Midbrain (tissue), 1 donor: ENCODE measurements around the gene CDH12.
"Not testable (repeated sequence)": the region's sequence is repeated elsewhere in the genome, so short reads cannot be mapped to it uniquely, and the experiment has no call there.

Experiments used
- DNase-seq: peaks from one replicate; lab custom pipeline; 2025; lab: John Stamatoyannopoulos, UW

The CDH12 gene

DNA sequence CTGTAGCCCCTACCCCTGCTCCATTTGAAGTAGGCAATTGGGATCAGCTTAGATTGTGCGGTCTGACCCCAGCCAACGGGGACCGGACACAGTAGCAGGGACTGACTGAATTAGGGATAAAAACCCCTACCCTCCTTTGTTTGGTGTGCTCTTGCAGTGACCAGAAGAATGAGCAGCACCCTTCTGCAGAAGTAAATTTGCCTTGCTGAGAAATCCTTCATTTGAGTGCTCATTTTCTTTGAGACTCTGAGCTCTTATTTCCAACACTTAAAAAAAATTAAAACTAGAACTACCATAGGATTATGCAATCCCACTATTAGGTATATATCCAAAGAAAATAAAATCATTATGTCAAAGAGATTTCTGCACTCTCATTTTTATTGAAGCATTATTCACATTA is 560.0 kb downstream of the CDH12 start:
- no peak for DNase-seq

DNA sequence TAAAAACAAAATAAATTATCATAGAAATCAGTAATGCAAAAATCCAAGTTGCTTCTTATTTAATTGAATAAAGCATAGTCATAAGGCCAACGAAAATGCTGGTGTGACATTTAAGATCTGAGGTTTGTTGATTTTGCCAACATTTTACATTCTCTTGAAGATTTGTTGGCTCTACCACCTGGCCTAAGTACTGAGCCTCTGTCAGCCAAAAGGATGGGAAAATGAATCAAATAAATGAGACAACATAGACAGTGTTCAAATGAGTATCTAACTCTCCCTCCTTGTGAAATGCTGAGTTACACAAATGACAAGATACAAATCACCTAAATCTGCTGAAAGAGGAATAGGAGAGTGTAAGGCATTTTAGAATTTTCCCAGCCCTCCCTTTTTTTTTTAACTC is 575.0 kb downstream of the CDH12 start:
- DNase-seq: no peak

DNA sequence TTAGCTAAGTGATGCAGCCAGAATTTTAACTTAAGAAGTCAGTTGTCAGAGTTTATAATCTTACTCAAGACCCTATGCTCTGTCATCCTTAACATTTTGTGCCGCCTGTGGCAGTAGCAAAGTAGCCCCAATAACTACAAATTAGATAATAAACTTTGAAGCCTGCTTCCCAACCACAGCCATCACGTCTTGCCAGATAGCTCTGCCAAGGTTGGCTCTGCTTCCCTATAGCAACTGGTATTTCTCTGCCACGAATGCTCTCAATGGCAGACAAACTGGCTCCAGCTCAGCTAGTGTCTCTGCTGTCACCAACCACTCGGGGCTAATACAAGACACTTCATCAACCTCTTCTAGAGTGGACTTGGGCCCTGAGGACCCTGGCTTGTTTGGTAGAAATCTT is 576.1 kb downstream of the CDH12 start:
- DNase-seq: no peak

DNA sequence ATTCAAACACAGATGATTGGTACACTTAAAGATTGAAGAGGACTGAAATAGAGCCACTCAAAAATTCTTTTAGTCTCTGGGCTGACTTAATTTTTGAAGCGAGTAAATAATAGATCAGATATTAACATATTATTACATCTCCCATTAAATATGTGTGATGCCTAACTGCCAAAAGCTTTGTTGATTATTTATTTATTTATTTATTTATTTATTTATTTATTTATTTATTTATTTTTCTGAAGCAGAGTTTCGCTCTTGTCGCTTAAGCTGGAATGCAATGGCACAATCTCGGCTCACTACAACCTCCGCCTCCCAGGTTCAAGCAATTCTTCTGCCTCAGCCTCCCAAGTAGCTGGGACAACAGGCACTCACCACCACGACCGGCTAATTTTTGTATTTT is 587.3 kb downstream of the CDH12 start:
- DNase-seq: not testable (repeated sequence)

DNA sequence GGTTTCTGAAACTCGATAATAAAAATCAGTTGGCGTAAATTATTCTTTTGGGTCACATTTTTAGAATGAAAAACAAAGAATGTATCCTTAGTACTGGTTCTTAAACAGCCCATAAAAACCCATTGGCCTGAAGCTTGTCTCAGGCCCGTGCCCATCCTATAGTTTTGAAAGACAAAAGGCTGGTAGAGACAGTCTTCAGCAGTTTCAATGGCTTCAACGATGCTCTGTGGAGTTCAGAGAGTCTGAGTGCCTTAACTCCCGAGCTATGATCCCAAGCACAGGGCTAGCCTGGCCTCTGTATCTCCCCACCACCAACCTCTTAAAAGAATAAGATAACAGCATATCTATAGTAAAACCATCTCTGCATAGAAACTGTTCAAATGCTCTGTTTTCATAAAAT is 595.0 kb downstream of the CDH12 start:
- DNase-seq: no peak

DNA sequence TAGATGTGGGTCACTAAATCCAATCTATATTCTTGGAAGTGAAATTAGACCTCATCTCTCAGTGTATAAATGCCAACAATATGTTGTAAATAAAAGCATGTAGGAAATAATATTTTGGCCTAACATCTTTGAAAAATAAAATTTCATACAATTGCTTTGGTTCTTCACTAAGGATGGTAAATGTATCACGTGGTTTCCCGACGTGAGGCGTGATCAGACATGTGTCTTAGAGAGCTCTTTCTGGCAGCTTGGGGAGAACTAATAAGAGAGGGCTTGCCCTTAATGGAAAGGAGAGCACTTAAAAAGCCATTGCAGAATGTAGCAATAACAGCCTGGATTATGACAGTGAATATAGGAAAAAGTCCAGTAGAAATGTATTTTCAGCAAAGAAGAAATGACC is 602.6 kb downstream of the CDH12 start:
- DNase-seq: no peak

DNA sequence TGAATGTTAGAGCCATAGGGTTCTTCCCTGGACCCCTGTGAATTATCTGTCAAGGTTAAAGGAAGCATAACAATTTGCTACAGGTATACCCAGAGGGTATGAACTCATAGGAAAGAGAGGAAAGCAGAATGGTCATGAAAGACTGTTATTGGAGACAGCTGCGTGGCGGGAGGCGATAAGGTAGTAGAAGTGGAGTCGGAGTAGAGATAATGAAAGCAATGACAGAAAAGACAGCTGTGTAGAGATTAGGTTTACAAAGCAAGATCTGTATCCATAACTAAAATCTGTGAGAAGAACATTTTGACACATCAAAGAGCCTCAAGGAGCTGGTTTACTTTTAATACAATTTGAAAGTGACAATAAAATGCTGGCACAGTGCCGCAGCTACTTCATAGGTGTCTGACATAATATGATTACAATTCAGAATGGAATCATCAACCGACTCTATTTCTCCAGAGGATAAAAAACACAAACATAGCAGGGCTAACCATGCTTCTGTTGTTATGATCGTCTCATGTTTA is 603.9 kb downstream of the CDH12 start:
- DNase-seq: no peak

DNA sequence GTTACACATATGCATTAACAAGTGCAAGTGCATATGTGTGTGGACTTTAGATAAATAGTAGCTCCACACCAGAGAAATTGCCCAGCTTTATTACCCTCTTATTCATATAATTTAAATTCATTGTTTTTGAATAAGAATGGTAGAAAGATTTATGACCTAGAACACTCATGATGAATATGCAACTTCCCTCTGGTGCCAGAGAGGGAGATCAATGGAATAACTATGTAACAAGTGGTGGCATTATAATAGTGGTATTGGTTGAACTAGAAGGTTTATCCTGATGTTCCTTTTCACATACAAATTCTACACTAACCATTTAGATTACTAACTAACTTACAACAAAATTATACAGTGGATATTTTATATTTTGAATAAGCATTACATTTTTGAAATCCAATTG is 607.4 kb downstream of the CDH12 start:
- no peak for DNase-seq

DNA sequence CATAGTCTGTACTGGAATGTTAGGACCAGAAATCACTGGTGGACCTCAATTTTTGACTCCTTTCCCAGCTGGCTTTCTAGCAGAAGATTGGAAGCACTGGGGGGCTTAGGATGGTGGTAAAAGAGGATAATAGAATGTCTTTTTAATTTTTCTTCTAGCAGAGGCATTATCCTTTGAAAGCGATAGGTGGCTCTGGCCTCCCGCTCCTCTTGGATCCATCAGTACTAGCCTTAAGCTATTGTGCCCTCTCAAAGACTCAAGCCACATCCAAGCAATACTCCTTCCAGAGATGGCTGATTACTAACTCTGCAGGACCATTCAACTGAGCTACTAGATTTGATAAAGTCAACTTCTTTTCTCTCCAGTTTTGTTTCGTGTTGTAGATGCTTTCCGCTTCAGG is 610.6 kb downstream of the CDH12 start:
- DNase-seq: no peak

DNA sequence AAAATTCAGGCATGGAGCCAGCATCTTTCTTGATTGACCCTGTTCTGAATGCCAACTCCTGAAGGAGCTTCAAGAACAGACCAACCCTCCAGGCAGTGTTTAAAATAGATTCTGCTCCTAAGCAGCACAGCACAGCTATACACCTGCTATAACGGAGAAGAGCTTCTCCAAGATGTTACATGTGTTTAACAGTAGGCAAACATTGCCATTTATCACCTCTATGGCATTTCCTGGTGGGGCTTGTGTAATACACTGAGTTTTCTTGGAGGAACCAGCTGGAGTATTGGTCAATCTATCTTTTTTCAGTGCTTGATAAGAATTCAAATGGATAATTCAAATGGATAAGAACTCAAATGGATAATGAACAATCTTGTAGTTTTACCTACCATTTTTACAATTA is 615.1 kb downstream of the CDH12 start:
- no peak for DNase-seq

DNA sequence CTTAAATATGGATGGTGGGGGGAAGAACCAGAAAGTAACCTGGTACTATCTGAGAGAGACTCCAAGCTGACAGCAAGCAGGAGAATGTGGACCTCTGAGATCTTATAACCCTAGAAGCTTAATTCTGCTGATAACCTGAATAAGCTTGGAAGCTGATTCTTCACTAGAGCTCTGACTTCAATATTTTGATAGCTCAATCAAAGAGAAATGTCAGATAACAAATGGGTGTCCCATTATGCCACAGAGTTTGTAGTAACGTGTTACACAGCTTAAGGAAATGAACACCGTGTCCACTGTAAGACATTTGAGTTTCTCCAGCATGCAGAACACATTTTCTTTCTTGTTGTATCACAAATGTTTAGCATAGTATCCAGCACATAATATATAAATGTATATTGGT is 626.7 kb downstream of the CDH12 start:
- DNase-seq: no peak

DNA sequence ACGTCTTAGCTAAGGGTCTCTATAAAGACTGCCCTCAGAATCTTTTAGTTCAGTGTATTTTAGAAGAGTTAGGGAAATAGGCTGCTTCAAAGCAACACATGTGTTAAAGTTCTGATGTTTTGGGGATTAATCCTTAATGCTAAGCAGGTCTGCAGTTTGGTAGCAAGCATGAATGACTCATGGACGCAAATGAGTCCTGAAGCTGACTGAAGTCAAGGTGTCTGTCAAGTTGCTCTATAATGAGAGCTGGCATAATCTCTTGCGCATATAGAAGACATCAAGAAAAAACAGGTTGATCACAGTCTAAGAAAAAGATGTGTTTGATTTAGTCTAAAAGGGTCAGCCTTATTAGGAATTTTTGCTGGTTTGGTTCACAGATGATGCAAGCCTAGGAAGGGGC is 630.1 kb downstream of the CDH12 start:
- no peak for DNase-seq

DNA sequence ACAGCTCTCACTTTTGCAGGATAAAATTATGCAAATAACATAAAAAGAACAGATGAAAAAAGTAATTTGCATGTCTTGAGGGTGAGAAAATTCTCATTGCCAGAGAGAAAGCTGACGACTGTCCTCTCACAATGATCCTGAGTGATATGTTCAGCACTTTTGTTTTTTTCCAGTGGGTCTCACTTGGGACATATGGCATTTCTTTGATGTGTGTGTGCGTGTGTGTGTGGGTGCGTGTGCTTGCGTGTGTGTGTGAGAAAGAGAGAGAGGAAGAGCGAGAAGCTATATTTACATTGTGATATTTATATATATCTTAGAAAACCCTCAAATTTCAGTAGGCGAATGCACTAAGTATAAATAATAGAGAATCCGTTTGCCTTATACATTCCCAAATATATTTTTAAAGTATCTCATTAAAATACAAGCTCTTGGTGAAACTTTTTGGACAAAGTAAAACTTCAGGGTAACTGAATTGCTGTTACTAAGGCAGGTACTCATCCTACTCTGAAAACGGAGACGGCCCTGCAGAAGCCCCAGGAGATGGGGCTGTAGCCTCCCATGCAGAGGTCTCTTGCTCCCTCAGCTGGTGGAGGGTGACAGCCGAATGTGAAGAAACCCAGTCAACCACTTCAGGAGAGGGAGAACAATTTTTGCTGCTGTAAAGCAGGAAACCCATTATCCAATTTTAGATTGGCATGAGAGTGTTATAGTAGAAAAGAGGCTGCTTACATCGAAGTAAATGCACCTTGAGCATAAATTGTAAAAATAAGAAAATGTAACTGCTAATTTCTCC is 639.2 kb downstream of the CDH12 start:
- not testable (repeated sequence) for DNase-seq

DNA sequence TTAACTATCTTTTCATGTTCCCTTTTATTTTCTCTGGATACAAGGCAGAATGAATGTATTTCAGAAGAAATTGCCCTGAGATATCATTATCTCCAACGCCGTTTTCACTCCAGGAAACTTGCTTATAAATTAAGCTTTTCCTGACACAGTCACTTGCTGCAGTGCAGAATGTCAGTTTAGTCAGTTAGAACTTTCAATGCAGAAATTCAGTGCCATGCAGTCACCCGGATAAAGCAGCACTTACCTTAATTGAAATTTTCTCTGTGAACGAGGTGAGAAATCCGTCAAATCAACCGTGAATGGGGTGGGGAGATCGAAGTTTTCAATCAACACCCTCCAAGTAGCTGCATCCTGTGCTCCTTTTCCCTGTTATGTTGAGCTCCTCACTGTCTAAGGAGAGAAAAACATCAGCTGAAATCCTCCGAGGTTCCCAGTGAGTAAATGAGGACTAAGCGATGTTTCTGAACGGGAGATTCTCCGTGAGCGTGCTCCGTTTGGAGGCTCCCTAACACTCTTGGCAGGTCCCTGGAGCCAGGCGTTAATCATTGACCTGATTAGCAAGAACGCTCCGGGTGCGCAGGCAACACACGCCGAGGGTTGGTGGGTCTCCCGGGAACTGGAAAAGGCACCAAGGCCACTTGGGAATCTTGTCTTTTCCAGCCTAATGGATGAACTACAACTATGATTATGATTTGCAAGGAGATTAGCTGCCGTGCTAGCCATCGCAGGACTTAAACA is 640.7 kb downstream of the CDH12 start:
- DNase-seq: not testable (repeated sequence)

DNA sequence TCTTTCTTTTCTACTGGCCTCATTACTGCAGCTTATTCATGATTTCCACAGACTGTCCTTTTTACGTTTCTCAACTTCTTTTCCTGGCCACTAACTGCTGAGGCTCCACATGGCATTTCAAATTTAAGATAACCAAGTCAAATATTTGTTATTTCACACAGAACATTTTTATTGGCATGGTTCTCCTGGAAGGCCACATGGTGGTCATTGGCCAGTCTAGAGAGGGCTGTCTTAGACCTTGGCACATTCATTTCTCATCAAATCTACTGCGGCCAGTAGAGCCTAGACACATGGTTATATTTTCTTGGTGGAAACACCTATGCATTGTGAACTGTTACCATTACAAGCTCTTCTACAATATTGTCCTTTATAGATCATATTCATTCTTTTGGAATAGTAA is 644.7 kb downstream of the CDH12 start:
- not testable (repeated sequence) for DNase-seq

DNA sequence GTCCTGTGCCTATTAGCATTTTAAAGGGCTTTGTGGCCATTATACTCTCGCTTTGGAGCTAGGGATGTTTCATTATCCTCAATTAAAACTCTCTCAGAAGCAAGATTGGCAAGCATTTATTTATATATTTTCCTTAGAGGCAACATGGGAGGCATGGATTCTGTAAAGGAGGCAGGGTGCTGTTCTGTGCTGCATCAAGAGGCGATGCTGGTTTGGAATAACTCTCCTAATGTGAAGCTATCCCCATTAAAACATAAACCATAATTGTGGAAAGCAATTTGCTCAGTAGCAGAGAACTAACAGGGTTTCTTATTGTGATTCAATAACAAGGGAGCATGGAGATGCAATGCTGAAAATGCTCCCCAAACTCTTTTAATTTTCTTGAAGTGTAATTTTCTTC is 664.5 kb downstream of the CDH12 start:
- DNase-seq: not testable (repeated sequence)

DNA sequence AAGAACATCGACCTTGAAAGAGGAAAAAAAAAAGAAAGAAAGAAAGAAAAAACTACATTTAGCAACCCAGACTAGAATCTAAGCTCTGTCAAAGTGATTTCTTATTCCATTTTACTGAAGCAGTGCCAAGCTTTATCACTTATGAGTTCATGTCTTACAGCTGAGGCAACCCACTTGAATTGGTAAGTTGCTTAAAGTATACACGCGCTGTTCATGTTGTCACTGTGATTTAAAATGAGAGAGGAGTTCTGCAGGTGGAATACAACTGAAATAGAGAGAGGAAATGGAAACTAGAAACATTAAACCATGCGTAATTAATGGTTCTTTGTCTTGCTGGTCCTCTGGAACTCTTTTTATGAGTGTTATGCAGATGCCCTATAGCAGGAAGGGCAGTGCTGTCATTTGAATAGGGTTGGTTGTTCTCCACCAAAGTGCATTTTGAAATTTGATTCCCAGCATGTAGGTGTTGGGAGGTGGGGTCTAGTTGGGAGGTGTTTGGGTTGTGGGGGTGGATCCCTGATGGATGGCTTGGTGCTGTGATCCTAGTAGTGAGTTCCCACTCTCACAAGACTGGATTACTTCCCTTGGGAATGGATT is 665.4 kb downstream of the CDH12 start:
- not testable (repeated sequence) for DNase-seq

DNA sequence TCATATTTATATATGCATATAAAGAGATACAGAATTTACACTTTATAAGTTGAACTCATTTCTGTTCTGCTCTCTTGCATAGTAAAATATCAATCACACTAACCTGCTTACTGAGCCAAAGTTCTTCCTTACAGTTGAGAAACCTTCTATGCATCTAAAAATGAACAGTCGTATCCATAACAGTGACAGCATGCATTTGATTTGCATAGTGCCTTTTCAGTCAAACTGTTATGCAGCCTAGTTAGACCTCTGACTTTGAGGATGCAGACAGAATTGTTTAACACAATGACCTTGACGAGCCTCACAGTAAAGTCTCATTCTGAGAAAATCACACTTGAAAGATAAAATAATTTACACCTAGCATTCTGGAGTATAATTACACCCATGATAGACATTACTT is 683.9 kb downstream of the CDH12 start:
- not testable (repeated sequence) for DNase-seq

DNA sequence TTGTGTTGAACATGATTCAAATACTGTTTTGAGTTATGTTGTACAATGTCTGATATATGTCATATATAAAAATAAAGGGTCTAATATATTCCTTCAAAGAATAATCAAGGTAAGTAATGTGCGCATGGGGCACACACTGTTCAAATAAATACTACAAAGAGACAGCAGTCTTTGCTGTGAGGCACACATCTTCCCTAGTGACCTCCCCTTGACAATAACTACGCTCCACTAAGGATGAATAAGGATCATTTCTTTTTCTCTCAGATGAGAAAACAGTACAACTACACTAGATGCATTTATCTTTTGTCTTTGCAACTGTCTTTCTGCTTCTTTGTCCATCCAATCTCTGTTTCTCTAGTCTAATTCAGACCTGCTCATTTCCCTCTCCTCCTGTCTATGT is 684.4 kb downstream of the CDH12 start:
- DNase-seq: not testable (repeated sequence)

DNA sequence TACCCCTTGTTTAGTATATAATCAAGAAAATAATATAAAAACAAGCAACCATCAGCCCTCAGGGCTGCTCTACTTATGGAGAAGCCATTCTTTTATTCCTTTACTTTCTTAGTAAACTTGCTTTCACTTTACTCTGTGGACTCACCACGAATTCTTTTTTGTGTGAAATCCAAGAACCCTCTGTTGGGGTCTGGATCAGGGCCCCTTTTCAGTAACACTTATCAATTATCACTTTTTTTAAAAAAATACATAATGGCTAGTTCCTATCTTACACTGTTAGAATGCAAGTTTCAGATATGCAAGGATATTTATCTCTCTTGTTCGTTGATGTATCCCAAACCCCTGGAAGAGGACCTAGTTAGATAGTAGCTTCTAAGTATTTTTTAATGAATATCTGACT is 687.2 kb downstream of the CDH12 start:
- DNase-seq: not testable (repeated sequence)

DNA sequence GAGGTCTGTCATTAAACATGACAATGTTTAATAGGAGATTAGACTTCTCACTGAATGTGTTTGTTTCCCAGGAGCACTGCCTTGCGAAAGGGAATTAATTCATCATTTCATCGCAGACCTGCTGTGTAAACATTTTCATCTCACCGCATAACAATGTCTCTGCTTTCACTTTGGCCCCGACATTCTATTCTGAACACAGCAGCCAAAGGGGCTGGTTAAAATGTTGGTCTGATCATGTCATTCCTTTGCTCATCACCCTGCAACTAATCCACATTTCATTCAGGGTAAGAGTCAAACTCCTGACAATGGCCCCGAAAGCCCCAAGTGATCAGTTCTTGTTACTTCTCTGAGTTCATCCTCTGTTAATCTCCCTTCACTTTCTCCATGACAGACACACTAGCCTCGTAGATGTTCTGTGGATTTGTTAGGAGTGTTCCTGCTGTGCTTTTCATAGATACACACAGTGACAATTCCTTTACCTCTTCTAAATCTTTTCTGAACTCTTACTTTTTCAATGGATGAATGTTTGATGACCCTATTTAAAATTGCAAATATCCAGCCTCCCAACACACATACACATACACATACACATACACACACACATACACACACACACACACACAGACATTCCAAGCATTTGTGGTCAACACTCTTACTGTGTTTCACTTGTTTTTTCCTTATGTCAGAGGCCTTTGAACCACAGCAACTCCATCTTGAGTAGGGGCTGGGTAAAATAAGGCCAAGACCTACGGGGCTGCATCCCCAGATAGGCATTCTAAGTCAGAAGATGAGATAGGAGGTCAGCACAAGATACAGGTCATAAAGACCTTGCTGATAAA is 688.0 kb downstream of the CDH12 start:
- DNase-seq: not testable (repeated sequence)

DNA sequence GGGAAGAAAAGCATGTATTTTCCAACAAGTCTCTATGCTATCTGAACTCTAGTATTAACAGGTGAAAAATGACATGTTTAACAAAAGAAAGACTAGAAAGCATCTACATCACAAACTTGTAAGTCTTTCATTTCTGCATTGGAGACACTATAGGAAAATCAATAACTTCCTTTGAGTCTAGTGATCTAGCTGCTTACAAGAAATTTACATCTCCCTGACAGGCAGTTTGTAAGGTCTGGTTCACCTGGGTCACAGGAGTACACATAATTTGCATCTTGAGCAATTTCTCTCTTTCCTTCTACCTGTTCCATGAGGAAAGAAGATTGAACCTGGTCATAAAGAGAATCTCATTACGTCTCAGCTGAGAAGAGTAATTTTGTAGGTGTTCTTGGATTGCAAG is 696.2 kb downstream of the CDH12 start:
- DNase-seq: not testable (repeated sequence)
